PC-3 (cell line): Measurements from ENCODE around the gene PTPRN2. TPM values are rescaled to one million over a fixed set of nuclear protein-coding genes. Genes with fewer than 3 reads are reported as not detected.

Source experiments
- ATAC-seq: fragments of 200-7000 bp; cut with Tn5 transposase; 2 replicates; pipeline ENCODE4 v1.9.1; 2020; ENCODE audit warnings: mild to moderate bottlenecking, moderate library complexity
- BruUV-seq: library from RNA; stranded (reverse); fragments of 400-500 nt; replicated peaks from 2 replicates; lab custom pipeline; 2021; lab: Mats Ljungman, UMichigan
- CTCF ChIA-PET: fragments of 300-600 bp; sonication (Branson Sonifier 250); formaldehyde crosslinking; loops from one replicate; lab custom pipeline; 2022; ENCODE audit warnings: antibody characterized with exemption; lab: Charles Lee
- POLR2A ChIA-PET: fragments of 300-600 bp; sonication (Branson Sonifier 250); formaldehyde crosslinking; loops from one replicate; lab custom pipeline; 2022; ENCODE audit warnings: antibody characterized with exemption; ENCODE audit not compliant: unreplicated experiment; lab: Charles Lee
- DNase-seq: peaks from one replicate; pipeline ENCODE4 v3.0.0-alpha.2; 2015
- H2AFZ ChIP-seq: fragments of 300-600 bp; sonication (generic); 2 replicates; pipeline ENCODE4 v1.6.0; 2016; ENCODE audit warnings: antibody characterized with exemption, low read length
- H3F3A ChIP-seq: fragments of 300-600 bp; sonication (generic); one replicate; pipeline ENCODE4 v1.6.0; 2017; ENCODE audit warnings: antibody characterized with exemption, low read length, control low read depth, mild to moderate bottlenecking; ENCODE audit not compliant: unreplicated experiment
- H3K27ac ChIP-seq: fragments of 300-600 bp; sonication (generic); 2 replicates; pipeline ENCODE4 v1.5.1; 2016; ENCODE audit warnings: mild to moderate bottlenecking, low read length
- H3K27me3 ChIP-seq: fragments of 300-600 bp; sonication (generic); 2 replicates; pipeline ENCODE4 v1.6.1; 2016; ENCODE audit warnings: low read length, mixed read lengths
- H3K36me3 ChIP-seq: fragments of 300-600 bp; sonication (generic); 2 replicates; pipeline ENCODE4 v1.6.1; 2016; ENCODE audit warnings: low read depth, mixed run types, low read length, mixed read lengths
- H3K4me1 ChIP-seq: fragments of 300-600 bp; sonication (generic); 2 replicates; pipeline ENCODE4 v1.5.1; 2016; ENCODE audit warnings: low read length; ENCODE audit not compliant: insufficient read depth
- H3K4me2 ChIP-seq: fragments of 300-600 bp; sonication (generic); 2 replicates; pipeline ENCODE4 v1.6.0; 2016; ENCODE audit warnings: low read length
- H3K4me3 ChIP-seq: fragments of 300-600 bp; sonication (generic); 2 replicates; pipeline ENCODE4 v1.5.1; 2016; ENCODE audit warnings: mild to moderate bottlenecking, low read length, mixed read lengths
- H3K79me2 ChIP-seq: fragments of 300-600 bp; sonication (generic); 2 replicates; pipeline ENCODE4 v1.6.1; 2017; ENCODE audit warnings: low read length, mixed read lengths
- H3K9ac ChIP-seq: fragments of 300-600 bp; sonication (generic); 2 replicates; pipeline ENCODE4 v1.6.0; 2016; ENCODE audit warnings: mild to moderate bottlenecking, low read length
- H3K9me2 ChIP-seq: fragments of 300-600 bp; sonication (generic); replicated peaks from 2 replicates; pipeline ENCODE4 v1.6.1; 2016; ENCODE audit warnings: mixed run types, low read length, mixed read lengths
- H3K9me3 ChIP-seq: fragments of 300-600 bp; sonication (generic); 2 replicates; pipeline ENCODE4 v1.6.1; 2016; ENCODE audit warnings: low read length, mixed read lengths
- H4K20me1 ChIP-seq: fragments of 300-600 bp; sonication (generic); 2 replicates; pipeline ENCODE4 v1.6.1; 2016; ENCODE audit warnings: low read length, mixed read lengths
- CTCF ChIP-seq: fragments of 300-600 bp; sonication (generic); conservative IDR thresholded peaks from 2 replicates; pipeline ENCODE4 v1.5.1; 2017; ENCODE audit warnings: antibody characterized with exemption, low read depth, mild to moderate bottlenecking, low read length
- EZH2 ChIP-seq: fragments of 300-600 bp; sonication (generic); IDR thresholded peaks from one replicate; pipeline ENCODE4 v1.6.1; 2017; ENCODE audit warnings: antibody characterized with exemption, mild to moderate bottlenecking, low read length; ENCODE audit not compliant: unreplicated experiment
- EZH2phosphoT487 ChIP-seq: fragments of 300-600 bp; sonication (generic); IDR thresholded peaks from 2 replicates; pipeline ENCODE4 v1.6.1; 2018; ENCODE audit warnings: mild to moderate bottlenecking, antibody characterized with exemption, low read length, borderline replicate concordance
- intact Hi-C: fragments of 100-400 bp; cut with micrococcal nuclease; formaldehyde crosslinking; loops from 2 replicates; pipeline ENCODE4 v1.9.0; 2023
- total RNA-seq: library from RNA; depleted of rRNA; stranded (reverse); fragments of >200 nt; gene quantifications from 2 replicates; pipeline ENCODE4 v1.2.3, GENCODE V29; 2014

The PTPRN2 gene
- total RNA-seq, 1 experiment from 2014 or later: 3.2 TPM

DNA sequence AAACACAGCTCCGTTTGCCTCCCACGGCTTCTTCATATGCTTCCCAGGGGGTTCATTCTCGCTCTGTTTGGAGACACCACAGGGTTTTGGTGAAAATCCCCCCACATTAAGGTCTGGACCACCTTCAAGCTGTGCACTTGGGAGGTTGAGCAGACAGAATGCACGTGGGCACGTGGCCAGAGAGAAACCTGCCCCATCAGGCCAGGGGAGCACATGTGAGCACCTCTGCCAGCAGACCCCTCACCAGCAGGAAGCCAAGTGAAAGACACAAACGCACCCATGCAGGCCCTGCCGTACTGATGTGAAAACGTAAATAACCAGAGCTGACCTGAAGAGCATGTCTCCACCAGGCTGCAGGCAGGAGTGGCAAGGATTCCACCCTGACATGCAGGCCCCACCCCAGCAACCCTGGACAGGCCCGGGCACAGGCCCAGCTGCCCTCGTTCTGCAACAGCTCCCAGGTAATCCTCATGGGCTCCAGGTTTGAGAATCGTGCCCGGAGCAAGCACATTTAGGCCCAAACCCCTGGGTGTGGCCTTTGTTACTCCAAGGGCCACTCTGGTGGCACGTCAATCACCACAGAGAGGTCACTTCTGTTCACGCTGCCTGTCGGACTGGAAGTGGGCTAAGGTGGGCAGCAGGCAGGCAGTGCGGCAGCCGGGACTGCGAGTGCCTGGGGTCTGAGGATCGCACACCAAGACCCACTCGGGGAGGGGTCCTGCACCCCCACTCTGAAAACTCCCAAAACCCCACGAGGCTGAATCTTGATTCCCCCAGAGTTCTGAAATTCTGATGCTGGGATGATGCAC lies 184.4 kb downstream of the PTPRN2 start:
- DNase-seq (no peak), ATAC-seq (no peak)
- TF ChIP-seq EZH2phosphoT487 (no peak), CTCF (no peak), EZH2 (no peak)
- H3K9me3 ChIP-seq: no peaks in the 10 kb centered on the region
- no peak overlapping the region for H3K27ac ChIP-seq
- CTCF ChIA-PET: no interaction called here
- H3K79me2 ChIP-seq: no peaks in the 10 kb centered on the region
- BruUV-seq: no TSS peak
- H4K20me1 ChIP-seq: no peaks in the 10 kb centered on the region
- POLR2A ChIA-PET: no interaction called here
- H3F3A ChIP-seq: no peaks in the 10 kb centered on the region
- H3K27me3 ChIP-seq: peaks cover 48% of the 10 kb centered on the region
- no peaks in the 10 kb centered on the region for H3K36me3 ChIP-seq
- no peaks in the 10 kb centered on the region for H3K9me2 ChIP-seq
- H2AFZ ChIP-seq: no peak overlapping the region
- H3K4me2 ChIP-seq: no peak overlapping the region
- H3K4me1 ChIP-seq: no peaks in the 10 kb centered on the region
- no peak overlapping the region for H3K4me3 ChIP-seq
- no peak overlapping the region for H3K9ac ChIP-seq
- intact Hi-C loops: no loop called here

DNA sequence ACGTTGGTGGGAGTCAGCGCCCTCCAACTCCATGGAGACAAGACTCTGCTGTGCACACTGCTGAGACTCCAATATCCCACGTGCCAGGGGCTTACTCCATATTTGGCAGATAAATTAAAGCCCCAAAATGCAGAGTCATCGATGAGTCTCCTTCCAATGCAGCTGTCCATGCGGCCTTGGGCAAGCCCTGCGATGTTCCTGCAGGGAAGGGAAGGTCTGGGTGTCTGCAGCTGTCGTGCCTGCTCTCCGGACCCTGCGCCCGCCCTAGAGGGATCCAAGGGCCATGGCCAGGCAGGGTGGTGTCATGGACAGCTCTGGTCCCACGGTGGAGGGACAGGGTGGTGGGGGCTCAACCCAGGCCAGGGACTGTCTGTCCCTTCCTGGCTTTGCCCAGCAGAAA lies 185.2 kb downstream of the PTPRN2 start:
- no peaks in the 10 kb centered on the region for H3K79me2 ChIP-seq
- H3K9me2 ChIP-seq: no peaks in the 10 kb centered on the region
- H3K4me3 ChIP-seq: no peak overlapping the region
- ChIA-PET CTCF (no interaction called here), POLR2A (no interaction called here)
- H3K27ac ChIP-seq: no peak overlapping the region
- H2AFZ ChIP-seq: no peak overlapping the region
- ATAC-seq (no peak), DNase-seq (no peak)
- H3K36me3 ChIP-seq: no peaks in the 10 kb centered on the region
- H3K4me1 ChIP-seq: no peaks in the 10 kb centered on the region
- no peaks in the 10 kb centered on the region for H3K9me3 ChIP-seq
- BruUV-seq: no TSS peak
- TF ChIP-seq EZH2phosphoT487 (no peak), EZH2 (no peak), CTCF (no peak)
- intact Hi-C loops: no loop called here
- H4K20me1 ChIP-seq: no peaks in the 10 kb centered on the region
- H3F3A ChIP-seq: no peaks in the 10 kb centered on the region
- no peak overlapping the region for H3K4me2 ChIP-seq
- H3K9ac ChIP-seq: no peak overlapping the region
- H3K27me3 ChIP-seq: peaks cover 48% of the 10 kb centered on the region

GRCh38 chr7:158401826-158402225 lies 185.8 kb downstream of the PTPRN2 start:
- ChIA-PET POLR2A (no interaction called here), CTCF (no interaction called here)
- Histone ChIP-seq H3K79me2 (no peaks in the 10 kb centered on the region), H3F3A (no peaks in the 10 kb centered on the region), H4K20me1 (no peaks in the 10 kb centered on the region), H3K4me3 (no peak overlapping the region), H2AFZ (no peak overlapping the region), H3K27me3 (peaks cover 48% of the 10 kb centered on the region), H3K36me3 (no peaks in the 10 kb centered on the region), H3K9ac (no peak overlapping the region), H3K4me1 (peaks cover 6% of the 10 kb centered on the region), H3K27ac (no peak overlapping the region), H3K9me2 (no peaks in the 10 kb centered on the region), H3K4me2 (no peak overlapping the region), H3K9me3 (no peaks in the 10 kb centered on the region)
- intact Hi-C loops: no loop called here
- BruUV-seq: no TSS peak
- ATAC-seq: no peak
- TF ChIP-seq EZH2phosphoT487 (no peak), EZH2 (no peak), CTCF (no peak)
- DNase-seq: no peak
